Erythroblast (primary cell): ENCODE data around the gene FUT7.

ENCODE experiments used
- GATA1 ChIP-seq: IDR thresholded peaks from 2 replicates; pipeline ENCODE4 v1.6.1; 2011; ENCODE audit warnings: low read depth, mild to moderate bottlenecking, control low read depth, low read length, moderate library complexity
- POLR2A ChIP-seq: IDR thresholded peaks from 2 replicates; pipeline ENCODE4 v1.6.1; 2011; ENCODE audit warnings: mild to moderate bottlenecking, low read length

- TF ChIP-seq POLR2A (no peak), GATA1 (no peak)
These were observed 51.0 kb downstream of the FUT7 start for GRCh38 chr9:136980669-136981478.
